Mesendoderm (in vitro differentiated cells): ENCODE data around the gene SESTD1.
"Not testable (repeated sequence)": the region's sequence is repeated elsewhere in the genome, so short reads cannot be mapped to it uniquely, and the experiment has no call there.

Source experiments
- DNase-seq: peaks from one replicate; pipeline ENCODE4 v3.0.0; 2013
- H2AK5ac ChIP-seq: 2 replicates; pipeline ENCODE4 v1.6.1; 2013; ENCODE audit warnings: low read length, inconsistent platforms
- H2BK120ac ChIP-seq: 2 replicates; pipeline ENCODE4 v1.6.1; 2013; ENCODE audit warnings: low read depth, mild to moderate bottlenecking, low read length, moderate library complexity, mixed read lengths
- H2BK15ac ChIP-seq: replicated peaks from 2 replicates; pipeline ENCODE4 v1.6.1; 2013; ENCODE audit warnings: low read depth, mild to moderate bottlenecking, moderate library complexity
- H2BK5ac ChIP-seq: 2 replicates; pipeline ENCODE4 v1.6.1; 2013; ENCODE audit warnings: low read length, inconsistent platforms
- H3K18ac ChIP-seq: 2 replicates; pipeline ENCODE4 v1.6.1; 2013; ENCODE audit warnings: mild to moderate bottlenecking, low read length, mixed read lengths
- H3K23ac ChIP-seq: one replicate; pipeline ENCODE4 v1.6.1; 2013; ENCODE audit warnings: low read length
- H3K27ac ChIP-seq: 2 replicates; pipeline ENCODE4 v1.5.1; 2013; ENCODE audit warnings: low read depth, mild to moderate bottlenecking, inconsistent platforms, low read length, moderate library complexity
- H3K27me3 ChIP-seq: 2 replicates; pipeline ENCODE4 v1.6.1; 2013; ENCODE audit warnings: low read length, control low read depth, mild to moderate bottlenecking, inconsistent platforms; ENCODE audit not compliant: insufficient read depth, poor library complexity
- H3K36me3 ChIP-seq: 2 replicates; pipeline ENCODE4 v1.6.1; 2013; ENCODE audit warnings: low read length, inconsistent platforms; ENCODE audit not compliant: control insufficient read depth, insufficient read depth
- H3K4ac ChIP-seq: one replicate; pipeline ENCODE4 v1.6.1; 2013; ENCODE audit warnings: low read depth, mild to moderate bottlenecking, low read length, moderate library complexity
- H3K4me1 ChIP-seq: 2 replicates; pipeline ENCODE4 v1.6.1; 2013; ENCODE audit warnings: low read depth, low read length, inconsistent platforms; ENCODE audit not compliant: control insufficient read depth
- H3K4me2 ChIP-seq: 2 replicates; pipeline ENCODE4 v1.6.1; 2013; ENCODE audit warnings: low read length
- H3K4me3 ChIP-seq: 2 replicates; pipeline ENCODE4 v1.5.1; 2013; ENCODE audit warnings: mild to moderate bottlenecking, low read length
- H3K56ac ChIP-seq: one replicate; pipeline ENCODE4 v1.6.1; 2013; ENCODE audit warnings: low read length
- H3K79me1 ChIP-seq: 2 replicates; pipeline ENCODE4 v1.6.1; 2013; ENCODE audit warnings: low read length, inconsistent platforms
- H3K79me2 ChIP-seq: 2 replicates; pipeline ENCODE4 v1.6.1; 2013; ENCODE audit warnings: mild to moderate bottlenecking, low read length; ENCODE audit not compliant: control insufficient read depth, insufficient read depth
- H3K9ac ChIP-seq: 2 replicates; pipeline ENCODE4 v1.6.1; 2013; ENCODE audit warnings: low read length, inconsistent platforms
- H4K5ac ChIP-seq: one replicate; pipeline ENCODE4 v1.6.1; 2013; ENCODE audit warnings: low read length
- H4K8ac ChIP-seq: one replicate; pipeline ENCODE4 v1.6.1; 2013; ENCODE audit warnings: low read depth, mild to moderate bottlenecking, control low read depth, low read length, moderate library complexity
- WGBS: extraction: QIAGEN DNeasy Blood & Tissue Kit; methylation state at CpG from one replicate; pipeline ENCODE4 v1.1.7; 2013; ENCODE audit warnings: low lambda C conversion rate, missing lambda C conversion rate; ENCODE audit not compliant: insufficient coverage; ENCODE audit errors: extremely low coverage; 5-methylcytosine and 5-hydroxymethylcytosine counted together

Gene SESTD1

DNA sequence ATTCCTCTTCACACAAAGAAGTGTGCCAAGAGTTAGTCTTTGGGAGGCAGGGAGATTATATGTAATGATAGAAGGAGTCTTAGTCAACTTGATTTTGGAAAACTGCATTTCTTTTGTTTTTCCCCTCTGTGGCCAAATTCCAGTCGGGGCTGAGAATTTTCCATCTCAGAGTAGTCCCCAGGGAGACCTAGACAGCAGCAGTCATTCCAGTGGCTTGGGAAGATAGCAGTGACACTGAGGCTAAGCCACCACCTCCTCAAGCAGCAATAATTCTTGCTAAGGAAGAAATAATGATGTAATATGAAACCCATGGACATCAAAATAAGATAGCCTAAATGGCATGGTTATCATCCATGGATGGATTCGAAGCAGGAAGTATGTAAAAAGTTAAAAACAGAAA is 193.7 kb downstream of the SESTD1 start:
- Histone ChIP-seq H4K5ac (no peak overlapping the region), H3K9ac (no peak overlapping the region), H2BK5ac (no peak overlapping the region), H3K4me3 (no peak overlapping the region), H3K56ac (no peak overlapping the region), H3K79me2 (no peaks in the 10 kb centered on the region), H3K18ac (no peak overlapping the region), H3K4me2 (no peak overlapping the region), H4K8ac (no peak overlapping the region), H3K27ac (no peak overlapping the region), H2AK5ac (no peak overlapping the region), H2BK15ac (no peak overlapping the region), H2BK120ac (no peak overlapping the region), H3K4ac (no peak overlapping the region), H3K36me3 (no peaks in the 10 kb centered on the region), H3K23ac (no peak overlapping the region), H3K79me1 (no peaks in the 10 kb centered on the region), H3K4me1 (no peaks in the 10 kb centered on the region), H3K27me3 (no peaks in the 10 kb centered on the region)
- no CpG with 5 or more reads among the region's 2 CpGs for WGBS
- no peak for DNase-seq

- Histone ChIP-seq H2AK5ac (no peak overlapping the region), H3K79me2 (no peaks in the 10 kb centered on the region), H2BK15ac (no peak overlapping the region), H3K27ac (no peak overlapping the region), H3K4me1 (no peaks in the 10 kb centered on the region), H3K4ac (no peak overlapping the region), H4K8ac (no peak overlapping the region), H3K56ac (no peak overlapping the region), H3K79me1 (no peaks in the 10 kb centered on the region), H3K23ac (no peak overlapping the region), H3K18ac (no peak overlapping the region), H3K4me3 (no peak overlapping the region), H2BK5ac (no peak overlapping the region), H3K9ac (no peak overlapping the region), H3K27me3 (no peaks in the 10 kb centered on the region), H2BK120ac (no peak overlapping the region), H4K5ac (no peak overlapping the region), H3K4me2 (no peak overlapping the region), H3K36me3 (no peaks in the 10 kb centered on the region)
- no peak for DNase-seq
- no CpG with 5 or more reads among the region's 1 CpG for WGBS
Measured at GRCh38 chr2:179069685-179070084, 194.9 kb downstream of the SESTD1 start.

DNA sequence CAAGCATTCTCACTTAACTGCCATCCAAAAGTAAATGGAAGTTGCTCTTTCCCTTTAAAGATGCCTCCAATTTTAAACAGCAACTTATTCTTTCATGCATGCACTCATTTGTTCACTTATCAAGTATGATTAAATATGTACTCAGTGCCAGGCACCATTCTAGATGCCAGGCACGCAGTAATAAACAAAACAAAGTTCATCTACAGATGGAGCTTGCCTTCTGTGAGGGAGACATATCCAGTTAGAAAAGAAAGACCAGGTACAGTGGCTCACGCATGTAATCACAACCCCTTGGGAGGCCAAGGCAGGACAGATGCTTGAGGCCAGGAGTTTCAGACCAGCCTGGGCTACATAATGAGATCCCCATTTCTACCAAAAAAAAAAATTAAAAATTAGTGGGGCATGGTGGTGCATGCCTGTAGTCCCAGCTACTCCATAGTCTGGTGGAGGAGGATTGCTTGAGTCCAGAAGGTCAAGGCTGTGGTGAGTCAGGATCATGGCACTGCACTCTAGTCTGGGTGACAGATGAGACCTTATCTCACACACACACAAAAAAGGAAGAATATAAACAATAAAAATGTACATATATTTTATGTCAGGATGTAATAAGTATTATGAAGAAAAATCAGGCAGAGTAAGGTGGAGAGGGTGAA is 195.5 kb downstream of the SESTD1 start:
- H3K9ac ChIP-seq: no peak overlapping the region
- WGBS: no CpG with 5 or more reads among the region's 2 CpGs
- DNase-seq: no peak
- no peak overlapping the region for H3K18ac ChIP-seq
- H3K4me2 ChIP-seq: no peak overlapping the region
- no peak overlapping the region for H3K4ac ChIP-seq
- no peaks in the 10 kb centered on the region for H3K4me1 ChIP-seq
- H3K4me3 ChIP-seq: no peak overlapping the region
- no peak overlapping the region for H2BK5ac ChIP-seq
- no peaks in the 10 kb centered on the region for H3K79me1 ChIP-seq
- H3K23ac ChIP-seq: no peak overlapping the region
- H3K56ac ChIP-seq: no peak overlapping the region
- no peak overlapping the region for H3K27ac ChIP-seq
- no peaks in the 10 kb centered on the region for H3K79me2 ChIP-seq
- no peak overlapping the region for H2BK120ac ChIP-seq
- H2AK5ac ChIP-seq: no peak overlapping the region
- no peaks in the 10 kb centered on the region for H3K27me3 ChIP-seq
- H2BK15ac ChIP-seq: no peak overlapping the region
- no peak overlapping the region for H4K8ac ChIP-seq
- no peak overlapping the region for H4K5ac ChIP-seq
- H3K36me3 ChIP-seq: no peaks in the 10 kb centered on the region

DNA sequence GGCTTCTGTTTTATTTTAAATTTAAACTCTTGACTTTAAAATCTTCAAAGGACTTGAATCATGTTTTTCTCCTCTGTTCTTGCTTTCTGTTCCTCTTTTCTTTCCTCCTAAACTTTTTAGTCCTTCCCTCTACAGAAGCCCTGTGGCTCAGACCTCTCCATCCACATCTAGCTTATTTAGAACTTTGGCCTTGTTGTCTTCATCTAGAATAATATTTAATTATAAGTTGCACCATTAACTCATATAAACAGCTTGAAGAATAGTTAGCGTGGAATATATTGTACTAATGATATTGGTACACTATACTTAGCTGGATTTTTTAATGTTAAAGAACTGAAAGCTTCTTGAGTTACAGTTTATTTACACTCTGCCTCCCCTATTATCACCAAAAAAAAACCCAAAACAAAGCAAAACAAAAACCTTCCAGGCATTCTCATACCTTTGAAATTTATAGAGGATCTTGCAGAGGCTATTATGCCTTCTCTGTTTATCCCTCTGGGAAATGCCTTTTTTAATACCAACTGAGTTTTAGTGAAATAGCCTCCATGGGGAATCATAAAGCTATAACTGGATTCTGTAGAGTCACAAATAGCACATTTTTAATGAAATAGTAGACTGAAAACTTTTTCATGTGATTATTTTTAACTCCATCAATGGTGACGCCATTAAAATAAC is 205.5 kb downstream of the SESTD1 start:
- H3K36me3 ChIP-seq: no peaks in the 10 kb centered on the region
- no CpG with 5 or more reads among the region's 2 CpGs for WGBS
- H2BK15ac ChIP-seq: no peak overlapping the region
- no peaks in the 10 kb centered on the region for H3K79me2 ChIP-seq
- H4K5ac ChIP-seq: no peak overlapping the region
- H3K56ac ChIP-seq: no peak overlapping the region
- H2BK5ac ChIP-seq: no peak overlapping the region
- H3K23ac ChIP-seq: no peak overlapping the region
- H2AK5ac ChIP-seq: no peak overlapping the region
- H3K4me2 ChIP-seq: no peak overlapping the region
- no peak overlapping the region for H3K27ac ChIP-seq
- H3K27me3 ChIP-seq: no peaks in the 10 kb centered on the region
- H3K4ac ChIP-seq: no peak overlapping the region
- peaks cover 4% of the 10 kb centered on the region for H3K4me1 ChIP-seq
- H2BK120ac ChIP-seq: no peak overlapping the region
- no peak overlapping the region for H3K9ac ChIP-seq
- H4K8ac ChIP-seq: no peak overlapping the region
- no peak overlapping the region for H3K4me3 ChIP-seq
- H3K18ac ChIP-seq: no peak overlapping the region
- H3K79me1 ChIP-seq: no peaks in the 10 kb centered on the region
- no peak for DNase-seq

DNA sequence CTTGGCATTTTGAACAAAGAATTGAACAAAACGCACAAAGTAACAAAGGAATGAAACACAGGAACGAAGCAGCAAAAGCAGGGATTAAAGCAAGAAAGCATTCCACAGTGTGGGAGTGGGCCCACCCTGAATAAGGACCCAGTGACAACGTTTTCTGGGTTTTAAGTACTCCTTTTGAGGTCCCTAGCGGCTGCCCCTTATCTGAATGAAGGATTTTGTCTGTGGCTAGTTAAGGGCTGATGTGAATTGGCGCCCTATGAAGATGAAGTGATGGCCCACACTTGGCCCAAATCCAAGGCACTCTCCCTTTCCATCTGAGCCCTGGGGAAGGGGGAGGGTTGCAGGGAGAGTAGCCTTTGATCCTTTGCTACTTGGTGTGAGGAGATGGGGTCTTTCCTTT is 206.9 kb downstream of the SESTD1 start:
- DNase-seq: peak; percentile 39
- Histone ChIP-seq H4K5ac (no peak overlapping the region), H4K8ac (no peak overlapping the region), H3K27ac (peak overlapping the region; percentile 85), H3K4me2 (no peak overlapping the region), H3K4me3 (no peak overlapping the region), H3K23ac (no peak overlapping the region), H3K27me3 (no peaks in the 10 kb centered on the region), H3K9ac (no peak overlapping the region), H3K18ac (peak overlapping the region; percentile 76), H2BK5ac (no peak overlapping the region), H3K79me1 (no peaks in the 10 kb centered on the region), H2AK5ac (no peak overlapping the region), H3K36me3 (no peaks in the 10 kb centered on the region), H2BK15ac (no peak overlapping the region), H3K4ac (peak overlapping the region; percentile 62), H3K56ac (peak overlapping the region; percentile 40), H3K79me2 (no peaks in the 10 kb centered on the region), H3K4me1 (peaks cover 4% of the 10 kb centered on the region), H2BK120ac (peak overlapping the region; percentile 48)
- WGBS: no CpG with 5 or more reads among the region's 5 CpGs

- no CpG with 5 or more reads among the region's 3 CpGs for WGBS
- DNase-seq, H3K9ac ChIP-seq, H3K36me3 ChIP-seq, H3K4ac ChIP-seq, H4K5ac ChIP-seq, H3K27ac ChIP-seq, H3K4me2 ChIP-seq, H3K27me3 ChIP-seq, H3K56ac ChIP-seq, H3K23ac ChIP-seq, H3K18ac ChIP-seq, H2BK5ac ChIP-seq, H4K8ac ChIP-seq, H3K79me2 ChIP-seq, H2AK5ac ChIP-seq, H2BK120ac ChIP-seq, H3K4me3 ChIP-seq, H3K79me1 ChIP-seq, H2BK15ac ChIP-seq: not testable (repeated sequence)
- H3K4me1 ChIP-seq: peaks cover 14% of the 10 kb centered on the region
Measured at GRCh38 chr2:179053568-179053967, 211.1 kb downstream of the SESTD1 start.
